Neural crest cell (in vitro differentiated cells): Measurements from ENCODE around the gene WFDC12. TPM values are rescaled to one million over a fixed set of nuclear protein-coding genes. Genes with fewer than 3 reads are reported as not detected.

ENCODE experiments used
- DNase-seq: peaks from one replicate; pipeline ENCODE4 v3.0.0; 2021; ENCODE audit warnings: low read depth, mixed read lengths, low spot score
- H3K27ac Mint-ChIP-seq: one replicate; pipeline ENCODE4 v1.8.0; 2021; ENCODE audit warnings: mild to moderate bottlenecking, mixed read lengths; ENCODE audit not compliant: unreplicated experiment
- H3K27me3 Mint-ChIP-seq: 2 replicates; pipeline ENCODE4 v1.8.0; 2021; ENCODE audit warnings: low read depth, mild to moderate bottlenecking, mixed read lengths
- H3K36me3 Mint-ChIP-seq: 2 replicates; pipeline ENCODE4 v1.8.0; 2021; ENCODE audit warnings: low read depth, mild to moderate bottlenecking, mixed read lengths
- H3K4me1 Mint-ChIP-seq: 2 replicates; pipeline ENCODE4 v1.8.0; 2021; ENCODE audit warnings: mixed read lengths
- H3K4me3 Mint-ChIP-seq: one replicate; pipeline ENCODE4 v1.8.0; 2021; ENCODE audit warnings: mild to moderate bottlenecking, mixed read lengths
- H3K9me3 Mint-ChIP-seq: 2 replicates; pipeline ENCODE4 v1.8.0; 2021; ENCODE audit warnings: mixed read lengths
- CTCF ChIP-seq: fragments of 200-600 bp; sonication (generic); conservative IDR thresholded peaks from 2 replicates; pipeline ENCODE4 v1.5.0; 2021; ENCODE audit warnings: antibody characterized with exemption, mild to moderate bottlenecking
- total RNA-seq: library from RNA; stranded (reverse); gene quantifications from 2 replicates; pipeline ENCODE4 v1.2.1, GENCODE V29; 2021

The WFDC12 gene
- total RNA-seq, 1 donor from 2014 or later = not detected

- Mint-ChIP-seq H3K27ac (no peak overlapping the region), H3K4me1 (no peaks in the 10 kb centered on the region), H3K9me3 (no peaks in the 10 kb centered on the region), H3K36me3 (no peaks in the 10 kb centered on the region), H3K27me3 (peaks cover 69% of the 10 kb centered on the region), H3K4me3 (no peak overlapping the region)
- DNase-seq = no peak
- no peak for TF ChIP-seq CTCF
These were observed 2.9 kb downstream of the WFDC12 start for GRCh38 chr20:45121388-45121787.

- H3K27me3 Mint-ChIP-seq = peaks cover 64% of the 10 kb centered on the region
- H3K4me1 Mint-ChIP-seq = no peaks in the 10 kb centered on the region
- H3K4me3 Mint-ChIP-seq = no peak overlapping the region
- no peak for TF ChIP-seq CTCF
- no peak overlapping the region for H3K27ac Mint-ChIP-seq
- H3K9me3 Mint-ChIP-seq = no peaks in the 10 kb centered on the region
- DNase-seq = no peak
- no peaks in the 10 kb centered on the region for H3K36me3 Mint-ChIP-seq
These were observed 4.6 kb downstream of the WFDC12 start for GRCh38 chr20:45119556-45120266.

- Mint-ChIP-seq H3K4me1 (no peaks in the 10 kb centered on the region), H3K36me3 (no peaks in the 10 kb centered on the region), H3K27ac (no peak overlapping the region), H3K27me3 (peaks cover 55% of the 10 kb centered on the region), H3K9me3 (no peaks in the 10 kb centered on the region), H3K4me3 (no peak overlapping the region)
- no peak for TF ChIP-seq CTCF
- DNase-seq = no peak
These were observed 6.2 kb downstream of the WFDC12 start for GRCh38 chr20:45118028-45118427.

- Mint-ChIP-seq H3K36me3 (no peaks in the 10 kb centered on the region), H3K4me3 (no peak overlapping the region), H3K27ac (no peak overlapping the region), H3K9me3 (no peaks in the 10 kb centered on the region), H3K27me3 (peaks cover 55% of the 10 kb centered on the region), H3K4me1 (no peaks in the 10 kb centered on the region)
- DNase-seq = no peak
- TF ChIP-seq CTCF = no peak
These were observed 6.7 kb downstream of the WFDC12 start for GRCh38 chr20:45117581-45117980.

GRCh38 chr20:45115829-45116228 is 8.4 kb downstream of the WFDC12 start:
- Mint-ChIP-seq H3K4me1 (no peaks in the 10 kb centered on the region), H3K27ac (no peak overlapping the region), H3K4me3 (no peak overlapping the region), H3K27me3 (peaks cover 41% of the 10 kb centered on the region), H3K36me3 (no peaks in the 10 kb centered on the region), H3K9me3 (no peaks in the 10 kb centered on the region)
- TF ChIP-seq CTCF = no peak
- DNase-seq = no peak
